ENCODE results near the gene MLLT3. TPM values are rescaled to one million over a fixed set of nuclear protein-coding genes. Genes with fewer than 3 reads are reported as not detected.

Gene MLLT3
- total and polyA plus RNA-seq, 2 donors, result 21.8 to 46.2 TPM

DNA sequence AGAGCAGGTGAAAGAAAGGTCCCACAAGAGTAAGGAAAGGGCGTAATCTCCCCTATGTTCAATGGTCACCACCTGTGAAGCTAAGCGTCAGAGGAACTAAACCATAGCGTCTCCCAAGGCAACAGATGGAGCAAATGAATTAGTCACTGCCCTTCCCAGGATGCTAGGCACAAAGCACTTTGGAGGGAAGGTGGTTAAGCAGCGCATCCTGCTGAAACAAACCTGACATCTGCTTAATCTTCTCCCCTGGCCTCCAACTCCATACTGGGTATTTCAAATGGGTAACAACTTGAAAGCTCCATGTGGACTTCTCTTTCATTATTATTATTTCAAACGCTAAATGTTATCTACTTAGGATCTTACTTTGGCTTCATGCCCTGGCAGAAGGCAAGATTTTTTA is 227.3 kb downstream of the MLLT3 start:
- Histone ChIP-seq H3K27ac (ENCODE audit: low read depth in 1 of 2, low read length in 1 of 2) (no peak overlapping the region), H3K4me1 (ENCODE audit: control insufficient read depth in 2 of 2, insufficient read depth in 2 of 2, low read length in 2 of 2) (no peaks in the 10 kb centered on the region), H3K27me3 (ENCODE audit: control insufficient read depth in 2 of 2, insufficient read depth in 1 of 2, low read length in 1 of 2) (no peaks in the 10 kb centered on the region), H3K36me3 (ENCODE audit: control insufficient read depth in 2 of 2, insufficient read depth in 2 of 2, low read length in 1 of 2) (no peaks in the 10 kb centered on the region), H3K9me3 (ENCODE audit: control insufficient read depth in 2 of 2, insufficient read depth in 1 of 2, low read length in 1 of 2) (no peaks in the 10 kb centered on the region), H3K4me3 (ENCODE audit: low read length in 2 of 2) (no peak overlapping the region)
- DNase-seq (ENCODE audit: low read depth in 6 of 9, low spot score in 9 of 9), result no peak
- WGBS, result 93% methylated on average over 5 of the region's 5 CpGs

DNA sequence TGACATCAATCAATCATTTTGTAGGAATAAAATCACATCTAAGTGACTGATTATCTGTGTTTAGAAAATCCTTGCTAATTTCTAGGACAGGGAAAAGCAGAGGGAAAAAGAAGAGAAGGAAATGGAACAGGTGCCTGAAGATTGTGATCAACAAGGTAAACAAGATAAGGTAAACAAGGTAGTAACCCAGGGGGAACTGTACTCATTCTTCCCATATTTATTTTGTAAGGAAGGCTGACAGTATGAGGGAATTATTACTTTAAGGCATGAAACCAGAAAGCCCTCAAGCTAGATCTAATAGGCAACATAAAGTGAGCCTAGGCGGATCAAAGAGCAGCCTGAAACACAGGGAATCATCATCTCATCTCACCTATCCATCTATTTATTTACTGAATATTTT is 231.1 kb downstream of the MLLT3 start:
- no peak overlapping the region for H3K4me3 ChIP-seq (ENCODE audit: low read length in 2 of 2)
- H3K36me3 ChIP-seq (ENCODE audit: control insufficient read depth in 2 of 2, insufficient read depth in 2 of 2, low read length in 1 of 2), result no peaks in the 10 kb centered on the region
- DNase-seq (ENCODE audit: low read depth in 6 of 9, low spot score in 9 of 9), result no peak
- no peaks in the 10 kb centered on the region for H3K4me1 ChIP-seq (ENCODE audit: control insufficient read depth in 2 of 2, insufficient read depth in 2 of 2, low read length in 2 of 2)
- H3K27ac ChIP-seq (ENCODE audit: low read depth in 1 of 2, low read length in 1 of 2), result no peak overlapping the region
- 98% methylated on average over 1 of the region's 1 CpG for WGBS
- H3K9me3 ChIP-seq (ENCODE audit: control insufficient read depth in 2 of 2, insufficient read depth in 1 of 2, low read length in 1 of 2), result no peaks in the 10 kb centered on the region
- H3K27me3 ChIP-seq (ENCODE audit: control insufficient read depth in 2 of 2, insufficient read depth in 1 of 2, low read length in 1 of 2), result no peaks in the 10 kb centered on the region

DNA sequence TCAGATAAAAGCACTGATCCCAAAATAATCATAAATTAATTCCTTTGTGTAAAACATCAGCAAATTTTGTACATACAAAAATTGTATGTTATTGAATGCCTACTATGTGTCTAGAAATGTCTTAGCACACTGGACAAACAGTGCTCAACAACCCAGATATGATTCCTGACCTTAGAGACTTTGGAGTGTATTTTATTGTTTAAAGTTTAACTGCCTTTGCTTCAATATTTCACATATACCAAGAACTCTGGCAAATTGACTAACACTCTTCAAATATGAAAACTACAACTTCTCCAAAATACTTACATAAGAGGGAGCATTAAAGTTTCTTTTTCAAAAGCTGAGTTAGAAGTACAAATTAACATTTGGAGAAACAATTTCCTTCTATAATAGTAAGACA is 231.9 kb downstream of the MLLT3 start:
- Histone ChIP-seq H3K4me3 (ENCODE audit: low read length in 2 of 2) (no peak overlapping the region), H3K4me1 (ENCODE audit: control insufficient read depth in 2 of 2, insufficient read depth in 2 of 2, low read length in 2 of 2) (no peaks in the 10 kb centered on the region), H3K27ac (ENCODE audit: low read depth in 1 of 2, low read length in 1 of 2) (no peak overlapping the region), H3K36me3 (ENCODE audit: control insufficient read depth in 2 of 2, insufficient read depth in 2 of 2, low read length in 1 of 2) (no peaks in the 10 kb centered on the region), H3K9me3 (ENCODE audit: control insufficient read depth in 2 of 2, insufficient read depth in 1 of 2, low read length in 1 of 2) (no peaks in the 10 kb centered on the region), H3K27me3 (ENCODE audit: control insufficient read depth in 2 of 2, insufficient read depth in 1 of 2, low read length in 1 of 2) (no peaks in the 10 kb centered on the region)
- no peak for DNase-seq (ENCODE audit: low read depth in 6 of 9, low spot score in 9 of 9)

DNA sequence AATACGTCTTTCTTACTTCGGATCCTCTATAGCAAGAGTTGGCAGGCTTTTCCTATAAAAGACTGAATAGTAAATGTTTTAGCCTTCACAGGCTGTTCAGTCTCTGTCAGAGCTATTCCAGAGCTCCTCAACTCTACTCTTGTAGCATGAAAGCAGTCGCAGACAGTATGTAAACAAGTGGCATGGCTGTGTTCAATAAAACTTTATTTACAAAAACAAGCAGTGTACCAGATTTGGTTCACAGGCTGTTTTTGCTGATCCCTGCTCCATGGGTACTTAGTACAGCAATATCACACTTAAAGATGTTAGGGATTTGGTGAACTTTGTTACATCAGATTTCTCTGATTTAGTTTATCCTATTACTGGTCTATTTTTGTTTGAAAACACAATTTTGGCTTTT is 235.2 kb downstream of the MLLT3 start:
- Histone ChIP-seq H3K9me3 (ENCODE audit: control insufficient read depth in 2 of 2, insufficient read depth in 1 of 2, low read length in 1 of 2) (no peaks in the 10 kb centered on the region), H3K4me3 (ENCODE audit: low read length in 2 of 2) (no peak overlapping the region), H3K27me3 (ENCODE audit: control insufficient read depth in 2 of 2, insufficient read depth in 1 of 2, low read length in 1 of 2) (no peaks in the 10 kb centered on the region), H3K36me3 (ENCODE audit: control insufficient read depth in 2 of 2, insufficient read depth in 2 of 2, low read length in 1 of 2) (no peaks in the 10 kb centered on the region), H3K27ac (ENCODE audit: low read depth in 1 of 2, low read length in 1 of 2) (no peak overlapping the region), H3K4me1 (ENCODE audit: control insufficient read depth in 2 of 2, insufficient read depth in 2 of 2, low read length in 2 of 2) (no peaks in the 10 kb centered on the region)
- WGBS, result 98% methylated on average over 3 of the region's 3 CpGs
- DNase-seq (ENCODE audit: low read depth in 6 of 9, low spot score in 9 of 9), result no peak

DNA sequence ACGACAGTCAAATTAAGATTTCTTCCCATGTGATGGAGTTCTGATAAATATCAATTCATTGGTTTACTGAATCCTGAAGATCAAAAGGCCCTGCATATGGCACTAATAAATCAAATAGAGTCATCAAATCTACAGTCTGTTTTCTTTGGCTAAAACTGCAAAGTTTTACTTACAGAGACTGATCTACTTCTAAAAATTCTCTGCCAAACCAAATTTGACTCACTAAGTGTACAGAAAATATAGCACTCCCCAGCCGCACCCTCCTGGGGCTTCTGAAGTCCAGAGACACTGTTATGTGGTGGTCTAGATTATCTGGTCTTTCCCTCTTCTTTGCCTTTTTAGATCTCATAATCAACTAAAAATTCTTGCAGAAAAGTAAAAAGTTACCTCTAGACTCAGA is 237.7 kb downstream of the MLLT3 start:
- H3K27me3 ChIP-seq (ENCODE audit: control insufficient read depth in 2 of 2, insufficient read depth in 1 of 2, low read length in 1 of 2), result no peaks in the 10 kb centered on the region
- H3K4me3 ChIP-seq (ENCODE audit: low read length in 2 of 2), result no peak overlapping the region
- no peaks in the 10 kb centered on the region for H3K4me1 ChIP-seq (ENCODE audit: control insufficient read depth in 2 of 2, insufficient read depth in 2 of 2, low read length in 2 of 2)
- no peaks in the 10 kb centered on the region for H3K36me3 ChIP-seq (ENCODE audit: control insufficient read depth in 2 of 2, insufficient read depth in 2 of 2, low read length in 1 of 2)
- no peak overlapping the region for H3K27ac ChIP-seq (ENCODE audit: low read depth in 1 of 2, low read length in 1 of 2)
- DNase-seq (ENCODE audit: low read depth in 6 of 9, low spot score in 9 of 9), result no peak
- 95% methylated on average over 2 of the region's 2 CpGs for WGBS
- no peaks in the 10 kb centered on the region for H3K9me3 ChIP-seq (ENCODE audit: control insufficient read depth in 2 of 2, insufficient read depth in 1 of 2, low read length in 1 of 2)

DNA sequence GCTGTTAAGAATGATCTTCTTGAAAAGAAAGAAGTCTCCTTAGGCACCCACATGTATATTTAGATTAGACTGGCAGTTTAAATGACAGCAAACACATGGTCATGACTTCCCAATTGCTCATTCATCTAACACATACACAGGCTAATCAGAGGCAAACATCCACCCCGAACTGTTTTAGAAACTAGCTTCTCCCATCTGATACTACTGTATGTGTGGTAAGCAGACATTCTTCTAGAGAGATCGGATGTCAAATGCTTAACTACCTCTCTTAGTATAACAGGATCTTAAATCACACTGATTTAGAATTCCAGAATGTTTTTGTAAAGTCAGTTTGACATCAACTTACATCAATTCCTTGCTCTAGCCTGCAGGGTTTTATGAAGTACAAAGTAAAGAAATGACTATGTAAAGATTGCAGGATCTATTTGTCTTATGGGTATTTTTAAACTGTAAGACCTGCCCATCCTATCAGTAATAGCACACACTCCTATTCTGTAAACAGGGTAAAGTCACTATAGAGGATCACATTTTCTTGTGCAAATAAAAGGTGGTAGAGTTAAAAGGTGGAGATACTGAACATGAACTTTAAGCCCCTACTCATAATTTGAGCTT is 239.7 kb downstream of the MLLT3 start:
- Histone ChIP-seq H3K4me1 (ENCODE audit: control insufficient read depth in 2 of 2, insufficient read depth in 2 of 2, low read length in 2 of 2) (no peaks in the 10 kb centered on the region), H3K9me3 (ENCODE audit: control insufficient read depth in 2 of 2, insufficient read depth in 1 of 2, low read length in 1 of 2) (no peaks in the 10 kb centered on the region), H3K4me3 (ENCODE audit: low read length in 2 of 2) (no peak overlapping the region), H3K36me3 (ENCODE audit: control insufficient read depth in 2 of 2, insufficient read depth in 2 of 2, low read length in 1 of 2) (no peaks in the 10 kb centered on the region), H3K27ac (ENCODE audit: low read depth in 1 of 2, low read length in 1 of 2) (no peak overlapping the region), H3K27me3 (ENCODE audit: control insufficient read depth in 2 of 2, insufficient read depth in 1 of 2, low read length in 1 of 2) (no peaks in the 10 kb centered on the region)
- DNase-seq (ENCODE audit: low read depth in 6 of 9, low spot score in 9 of 9), result no peak
- 55% methylated on average over 2 of the region's 2 CpGs for WGBS

DNA sequence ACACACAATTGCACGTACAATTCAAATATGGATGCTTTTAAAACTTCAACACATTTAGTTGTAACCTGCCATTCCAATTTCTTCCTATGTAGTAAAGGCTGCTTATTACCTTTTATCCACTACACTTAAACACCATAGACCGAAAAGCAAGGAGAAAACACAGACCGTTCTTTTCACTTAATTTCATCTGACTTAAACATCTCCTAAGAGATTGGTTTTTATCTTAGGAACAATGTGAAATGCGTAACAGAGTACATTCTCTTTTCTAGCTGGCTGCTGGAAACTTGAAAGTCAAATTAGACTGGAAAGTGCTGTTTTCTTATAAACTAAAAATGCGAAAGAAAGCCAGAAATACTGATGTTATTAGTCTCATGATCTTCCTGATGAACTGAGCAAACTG is 241.8 kb downstream of the MLLT3 start:
- no peak overlapping the region for H3K27ac ChIP-seq (ENCODE audit: low read depth in 1 of 2, low read length in 1 of 2)
- H3K4me3 ChIP-seq (ENCODE audit: low read length in 2 of 2), result no peak overlapping the region
- no peaks in the 10 kb centered on the region for H3K27me3 ChIP-seq (ENCODE audit: control insufficient read depth in 2 of 2, insufficient read depth in 1 of 2, low read length in 1 of 2)
- DNase-seq (ENCODE audit: low read depth in 6 of 9, low spot score in 9 of 9), result no peak
- whole genome bisulfite sequencing, result 93% methylated on average over 5 of the region's 5 CpGs
- no peaks in the 10 kb centered on the region for H3K4me1 ChIP-seq (ENCODE audit: control insufficient read depth in 2 of 2, insufficient read depth in 2 of 2, low read length in 2 of 2)
- no peaks in the 10 kb centered on the region for H3K36me3 ChIP-seq (ENCODE audit: control insufficient read depth in 2 of 2, insufficient read depth in 2 of 2, low read length in 1 of 2)
- no peaks in the 10 kb centered on the region for H3K9me3 ChIP-seq (ENCODE audit: control insufficient read depth in 2 of 2, insufficient read depth in 1 of 2, low read length in 1 of 2)

DNA sequence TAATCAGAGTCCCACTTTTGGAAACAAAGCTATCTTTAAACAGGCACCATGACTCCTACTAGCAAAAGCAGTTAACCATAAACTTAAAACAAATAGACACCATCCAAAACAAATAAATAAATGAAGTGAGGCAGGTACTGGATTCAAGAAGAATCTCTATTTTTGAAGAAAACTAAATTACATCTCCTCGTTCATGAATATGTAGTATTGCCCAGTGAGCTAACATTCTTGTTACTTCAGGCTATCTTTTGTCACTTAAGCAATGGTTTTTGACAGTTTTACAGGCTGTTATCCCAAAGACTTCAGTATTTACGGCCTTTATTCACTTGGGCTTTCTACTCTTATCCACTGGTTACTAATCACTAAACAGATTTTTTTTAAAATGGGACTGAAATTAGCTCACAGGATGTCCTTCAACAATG is 242.5 kb downstream of the MLLT3 start:
- H3K4me1 ChIP-seq (ENCODE audit: control insufficient read depth in 2 of 2, insufficient read depth in 2 of 2, low read length in 2 of 2), result no peaks in the 10 kb centered on the region
- DNase-seq (ENCODE audit: low read depth in 6 of 9, low spot score in 9 of 9), result no peak
- no peak overlapping the region for H3K27ac ChIP-seq (ENCODE audit: low read depth in 1 of 2, low read length in 1 of 2)
- H3K9me3 ChIP-seq (ENCODE audit: control insufficient read depth in 2 of 2, insufficient read depth in 1 of 2, low read length in 1 of 2), result no peaks in the 10 kb centered on the region
- H3K36me3 ChIP-seq (ENCODE audit: control insufficient read depth in 2 of 2, insufficient read depth in 2 of 2, low read length in 1 of 2), result no peaks in the 10 kb centered on the region
- WGBS, result 89% methylated on average over 2 of the region's 2 CpGs
- H3K27me3 ChIP-seq (ENCODE audit: control insufficient read depth in 2 of 2, insufficient read depth in 1 of 2, low read length in 1 of 2), result no peaks in the 10 kb centered on the region
- no peak overlapping the region for H3K4me3 ChIP-seq (ENCODE audit: low read length in 2 of 2)

DNA sequence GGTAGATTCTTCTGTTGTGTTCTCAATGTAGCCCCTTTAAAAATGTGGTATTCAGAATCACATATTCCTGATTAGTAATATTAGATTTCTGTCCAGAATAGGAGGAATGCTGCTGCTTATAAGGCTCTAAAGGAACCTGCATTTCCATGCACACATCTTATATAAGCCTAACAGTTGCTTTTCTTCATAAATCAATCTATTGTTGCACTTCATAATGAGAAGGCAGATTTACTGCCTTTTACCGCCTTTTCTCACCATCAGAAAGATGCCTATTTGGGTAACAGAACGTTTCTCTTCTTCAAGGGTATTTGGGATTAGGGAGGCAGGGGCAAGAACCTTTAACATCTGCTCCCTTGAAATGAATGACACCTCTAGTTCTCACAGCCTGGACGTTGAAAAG is 243.4 kb downstream of the MLLT3 start:
- 85% methylated on average over 3 of the region's 3 CpGs for WGBS
- no peak for DNase-seq (ENCODE audit: low read depth in 6 of 9, low spot score in 9 of 9)
- no peak overlapping the region for H3K4me3 ChIP-seq (ENCODE audit: low read length in 2 of 2)
- H3K9me3 ChIP-seq (ENCODE audit: control insufficient read depth in 2 of 2, insufficient read depth in 1 of 2, low read length in 1 of 2), result no peaks in the 10 kb centered on the region
- H3K36me3 ChIP-seq (ENCODE audit: control insufficient read depth in 2 of 2, insufficient read depth in 2 of 2, low read length in 1 of 2), result no peaks in the 10 kb centered on the region
- no peaks in the 10 kb centered on the region for H3K27me3 ChIP-seq (ENCODE audit: control insufficient read depth in 2 of 2, insufficient read depth in 1 of 2, low read length in 1 of 2)
- no peak overlapping the region for H3K27ac ChIP-seq (ENCODE audit: low read depth in 1 of 2, low read length in 1 of 2)
- no peaks in the 10 kb centered on the region for H3K4me1 ChIP-seq (ENCODE audit: control insufficient read depth in 2 of 2, insufficient read depth in 2 of 2, low read length in 2 of 2)

DNA sequence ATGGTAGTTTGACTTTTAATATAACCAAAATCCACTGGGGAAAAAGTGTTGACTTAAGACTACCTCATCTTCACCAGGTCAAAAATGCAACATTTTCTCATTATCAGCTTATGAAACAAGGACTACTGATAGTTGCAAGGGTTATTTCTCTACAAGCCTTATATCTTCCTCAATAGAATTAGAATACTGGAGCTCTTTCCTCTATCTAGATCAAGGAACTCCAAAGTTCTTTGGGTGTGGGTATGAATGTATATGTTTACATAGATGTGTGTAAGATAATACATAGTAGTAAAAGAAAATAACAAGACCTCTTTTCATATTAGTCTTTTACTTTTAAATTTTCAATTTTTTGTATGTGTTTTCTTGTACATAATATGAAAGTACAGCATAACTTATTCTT is 244.5 kb downstream of the MLLT3 start:
- Histone ChIP-seq H3K4me3 (ENCODE audit: low read length in 2 of 2) (no peak overlapping the region), H3K36me3 (ENCODE audit: control insufficient read depth in 2 of 2, insufficient read depth in 2 of 2, low read length in 1 of 2) (no peaks in the 10 kb centered on the region), H3K27me3 (ENCODE audit: control insufficient read depth in 2 of 2, insufficient read depth in 1 of 2, low read length in 1 of 2) (no peaks in the 10 kb centered on the region), H3K27ac (ENCODE audit: low read depth in 1 of 2, low read length in 1 of 2) (no peak overlapping the region), H3K9me3 (ENCODE audit: control insufficient read depth in 2 of 2, insufficient read depth in 1 of 2, low read length in 1 of 2) (no peaks in the 10 kb centered on the region), H3K4me1 (ENCODE audit: control insufficient read depth in 2 of 2, insufficient read depth in 2 of 2, low read length in 2 of 2) (no peaks in the 10 kb centered on the region)
- DNase-seq (ENCODE audit: low read depth in 6 of 9, low spot score in 9 of 9), result no peak

All from thymus (tissue), 11 donors.